PC-3 (cell line): ENCODE data around the gene ITCH. TPM values are rescaled to one million over a fixed set of nuclear protein-coding genes. Genes with fewer than 3 reads are reported as not detected.

Experiments used
- ATAC-seq: fragments of 200-7000 bp; cut with Tn5 transposase; 2 replicates; pipeline ENCODE4 v1.9.1; 2020; ENCODE audit warnings: mild to moderate bottlenecking, moderate library complexity
- BruUV-seq: library from RNA; stranded (reverse); fragments of 400-500 nt; replicated peaks from 2 replicates; lab custom pipeline; 2021; lab: Mats Ljungman, UMichigan
- CTCF ChIA-PET: fragments of 300-600 bp; sonication (Branson Sonifier 250); formaldehyde crosslinking; loops from one replicate; lab custom pipeline; 2022; ENCODE audit warnings: antibody characterized with exemption; lab: Charles Lee
- POLR2A ChIA-PET: fragments of 300-600 bp; sonication (Branson Sonifier 250); formaldehyde crosslinking; loops from one replicate; lab custom pipeline; 2022; ENCODE audit warnings: antibody characterized with exemption; ENCODE audit not compliant: unreplicated experiment; lab: Charles Lee
- DNase-seq: peaks from one replicate; pipeline ENCODE4 v3.0.0-alpha.2; 2015
- H2AFZ ChIP-seq: fragments of 300-600 bp; sonication (generic); 2 replicates; pipeline ENCODE4 v1.6.0; 2016; ENCODE audit warnings: antibody characterized with exemption, low read length
- H3F3A ChIP-seq: fragments of 300-600 bp; sonication (generic); one replicate; pipeline ENCODE4 v1.6.0; 2017; ENCODE audit warnings: antibody characterized with exemption, low read length, control low read depth, mild to moderate bottlenecking; ENCODE audit not compliant: unreplicated experiment
- H3K27ac ChIP-seq: fragments of 300-600 bp; sonication (generic); 2 replicates; pipeline ENCODE4 v1.5.1; 2016; ENCODE audit warnings: mild to moderate bottlenecking, low read length
- H3K27me3 ChIP-seq: fragments of 300-600 bp; sonication (generic); 2 replicates; pipeline ENCODE4 v1.6.1; 2016; ENCODE audit warnings: low read length, mixed read lengths
- H3K36me3 ChIP-seq: fragments of 300-600 bp; sonication (generic); 2 replicates; pipeline ENCODE4 v1.6.1; 2016; ENCODE audit warnings: low read depth, mixed run types, low read length, mixed read lengths
- H3K4me1 ChIP-seq: fragments of 300-600 bp; sonication (generic); 2 replicates; pipeline ENCODE4 v1.5.1; 2016; ENCODE audit warnings: low read length; ENCODE audit not compliant: insufficient read depth
- H3K4me2 ChIP-seq: fragments of 300-600 bp; sonication (generic); 2 replicates; pipeline ENCODE4 v1.6.0; 2016; ENCODE audit warnings: low read length
- H3K4me3 ChIP-seq: fragments of 300-600 bp; sonication (generic); 2 replicates; pipeline ENCODE4 v1.5.1; 2016; ENCODE audit warnings: mild to moderate bottlenecking, low read length, mixed read lengths
- H3K79me2 ChIP-seq: fragments of 300-600 bp; sonication (generic); 2 replicates; pipeline ENCODE4 v1.6.1; 2017; ENCODE audit warnings: low read length, mixed read lengths
- H3K9ac ChIP-seq: fragments of 300-600 bp; sonication (generic); 2 replicates; pipeline ENCODE4 v1.6.0; 2016; ENCODE audit warnings: mild to moderate bottlenecking, low read length
- H3K9me2 ChIP-seq: fragments of 300-600 bp; sonication (generic); replicated peaks from 2 replicates; pipeline ENCODE4 v1.6.1; 2016; ENCODE audit warnings: mixed run types, low read length, mixed read lengths
- H3K9me3 ChIP-seq: fragments of 300-600 bp; sonication (generic); 2 replicates; pipeline ENCODE4 v1.6.1; 2016; ENCODE audit warnings: low read length, mixed read lengths
- H4K20me1 ChIP-seq: fragments of 300-600 bp; sonication (generic); 2 replicates; pipeline ENCODE4 v1.6.1; 2016; ENCODE audit warnings: low read length, mixed read lengths
- EZH2 ChIP-seq: fragments of 300-600 bp; sonication (generic); IDR thresholded peaks from one replicate; pipeline ENCODE4 v1.6.1; 2017; ENCODE audit warnings: antibody characterized with exemption, mild to moderate bottlenecking, low read length; ENCODE audit not compliant: unreplicated experiment
- EZH2phosphoT487 ChIP-seq: fragments of 300-600 bp; sonication (generic); IDR thresholded peaks from 2 replicates; pipeline ENCODE4 v1.6.1; 2018; ENCODE audit warnings: mild to moderate bottlenecking, antibody characterized with exemption, low read length, borderline replicate concordance
- intact Hi-C: fragments of 100-400 bp; cut with micrococcal nuclease; formaldehyde crosslinking; loops from 2 replicates; pipeline ENCODE4 v1.9.0; 2023
- total RNA-seq: library from RNA; depleted of rRNA; stranded (reverse); fragments of >200 nt; gene quantifications from 2 replicates; pipeline ENCODE4 v1.2.3, GENCODE V29; 2014
- TF ChIP-seq, protein P1 (sequence below): fragments of 300-600 bp; sonication (generic); conservative IDR thresholded peaks from 2 replicates; pipeline ENCODE4 v1.5.1; 2017; ENCODE audit warnings: antibody characterized with exemption, low read depth, mild to moderate bottlenecking, low read length

ITCH gene
- total RNA-seq, 1 experiment from 2014 or later, result 54.8 TPM

GRCh38 chr20:34415079-34415478, 52.0 kb downstream of the ITCH start:
- Histone ChIP-seq H3K27ac (no peak overlapping the region), H3F3A (peaks cover 7% of the 10 kb centered on the region), H3K9me2 (no peaks in the 10 kb centered on the region), H3K79me2 (peaks cover 8% of the 10 kb centered on the region; the same call in 1 of the 2 replicates), H2AFZ (no peak overlapping the region), H3K4me1 (peaks cover 18% of the 10 kb centered on the region), H3K9me3 (no peaks in the 10 kb centered on the region), H4K20me1 (0 out of 2 replicates have a peak, but pooled peaks cover 5% of the 10 kb centered on the region), H3K4me3 (no peak overlapping the region), H3K27me3 (no peaks in the 10 kb centered on the region), H3K9ac (no peak overlapping the region), H3K4me2 (no peak overlapping the region), H3K36me3 (peaks cover 26% of the 10 kb centered on the region)
- POLR2A ChIA-PET, result no interaction called here
- no peak for DNase-seq
- intact Hi-C loops, result loop anchor here (10.0 kb wide), 1 partner anchor 50 kb away; the partner anchor contains the start of gene ITCH
- CTCF ChIA-PET, result interaction anchor here (0.6 kb wide), 1 partner anchor 100 kb away, joined by 3 read pairs; no protein-coding TSS in a partner anchor
- TSS peak; percentile 4 for BruUV-seq
- no peak for ATAC-seq
- TF ChIP-seq EZH2 (no peak), EZH2phosphoT487 (no peak)
- TF ChIP-seq, protein P1, sequence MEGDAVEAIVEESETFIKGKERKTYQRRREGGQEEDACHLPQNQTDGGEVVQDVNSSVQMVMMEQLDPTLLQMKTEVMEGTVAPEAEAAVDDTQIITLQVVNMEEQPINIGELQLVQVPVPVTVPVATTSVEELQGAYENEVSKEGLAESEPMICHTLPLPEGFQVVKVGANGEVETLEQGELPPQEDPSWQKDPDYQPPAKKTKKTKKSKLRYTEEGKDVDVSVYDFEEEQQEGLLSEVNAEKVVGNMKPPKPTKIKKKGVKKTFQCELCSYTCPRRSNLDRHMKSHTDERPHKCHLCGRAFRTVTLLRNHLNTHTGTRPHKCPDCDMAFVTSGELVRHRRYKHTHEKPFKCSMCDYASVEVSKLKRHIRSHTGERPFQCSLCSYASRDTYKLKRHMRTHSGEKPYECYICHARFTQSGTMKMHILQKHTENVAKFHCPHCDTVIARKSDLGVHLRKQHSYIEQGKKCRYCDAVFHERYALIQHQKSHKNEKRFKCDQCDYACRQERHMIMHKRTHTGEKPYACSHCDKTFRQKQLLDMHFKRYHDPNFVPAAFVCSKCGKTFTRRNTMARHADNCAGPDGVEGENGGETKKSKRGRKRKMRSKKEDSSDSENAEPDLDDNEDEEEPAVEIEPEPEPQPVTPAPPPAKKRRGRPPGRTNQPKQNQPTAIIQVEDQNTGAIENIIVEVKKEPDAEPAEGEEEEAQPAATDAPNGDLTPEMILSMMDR, result no peak

GRCh38 chr20:34420146-34420545, 57.1 kb downstream of the ITCH start:
- TF ChIP-seq EZH2 (no peak), EZH2phosphoT487 (no peak)
- TF ChIP-seq, protein P1, result no peak
- no peak overlapping the region for H3K4me3 ChIP-seq
- H3K36me3 ChIP-seq, result peaks cover 26% of the 10 kb centered on the region
- no peaks in the 10 kb centered on the region for H3F3A ChIP-seq
- ATAC-seq, result peak; percentile 31; the same call in 1 of the 2 replicates
- H3K79me2 ChIP-seq, result no peaks in the 10 kb centered on the region
- H3K4me1 ChIP-seq, result no peaks in the 10 kb centered on the region
- no peaks in the 10 kb centered on the region for H3K9me3 ChIP-seq
- no peaks in the 10 kb centered on the region for H3K27me3 ChIP-seq
- H2AFZ ChIP-seq, result no peak overlapping the region
- H4K20me1 ChIP-seq, result no peaks in the 10 kb centered on the region
- no peak overlapping the region for H3K9ac ChIP-seq
- DNase-seq, result peak; percentile 12
- BruUV-seq, result no TSS peak
- no peak overlapping the region for H3K27ac ChIP-seq
- no peaks in the 10 kb centered on the region for H3K9me2 ChIP-seq
- ChIA-PET CTCF (no interaction called here), POLR2A (no interaction called here)
- no peak overlapping the region for H3K4me2 ChIP-seq
- intact Hi-C loops, result no loop called here

- H3K36me3 ChIP-seq, result peaks cover 23% of the 10 kb centered on the region
- no TSS peak for BruUV-seq
- H2AFZ ChIP-seq, result no peak overlapping the region
- H3K4me3 ChIP-seq, result no peak overlapping the region
- DNase-seq, result no peak
- H3K4me1 ChIP-seq, result no peaks in the 10 kb centered on the region
- ATAC-seq, result no peak
- TF ChIP-seq, protein P1, result no peak
- no peaks in the 10 kb centered on the region for H3K9me3 ChIP-seq
- 0 out of 2 replicates have a peak, but pooled peaks cover 3% of the 10 kb centered on the region for H4K20me1 ChIP-seq
- intact Hi-C loops, result no loop called here
- H3K9ac ChIP-seq, result no peak overlapping the region
- H3K79me2 ChIP-seq, result no peaks in the 10 kb centered on the region
- no peak overlapping the region for H3K27ac ChIP-seq
- H3F3A ChIP-seq, result no peaks in the 10 kb centered on the region
- H3K9me2 ChIP-seq, result no peaks in the 10 kb centered on the region
- ChIA-PET POLR2A (no interaction called here), CTCF (no interaction called here)
- H3K27me3 ChIP-seq, result no peaks in the 10 kb centered on the region
- no peak overlapping the region for H3K4me2 ChIP-seq
Observed at GRCh38 chr20:34420975-34421374, 57.9 kb downstream of the ITCH start.
